NCI-H1436 (cell line): Measurements from ENCODE around the gene TRAPPC6A.
A peak's percentile ranks its signal among the peaks of the same experiment; 100 is the strongest.

Experiments used
- DNase-seq: peaks from one replicate; lab custom pipeline; 2025; lab: John Stamatoyannopoulos, UW

The TRAPPC6A gene

DNA sequence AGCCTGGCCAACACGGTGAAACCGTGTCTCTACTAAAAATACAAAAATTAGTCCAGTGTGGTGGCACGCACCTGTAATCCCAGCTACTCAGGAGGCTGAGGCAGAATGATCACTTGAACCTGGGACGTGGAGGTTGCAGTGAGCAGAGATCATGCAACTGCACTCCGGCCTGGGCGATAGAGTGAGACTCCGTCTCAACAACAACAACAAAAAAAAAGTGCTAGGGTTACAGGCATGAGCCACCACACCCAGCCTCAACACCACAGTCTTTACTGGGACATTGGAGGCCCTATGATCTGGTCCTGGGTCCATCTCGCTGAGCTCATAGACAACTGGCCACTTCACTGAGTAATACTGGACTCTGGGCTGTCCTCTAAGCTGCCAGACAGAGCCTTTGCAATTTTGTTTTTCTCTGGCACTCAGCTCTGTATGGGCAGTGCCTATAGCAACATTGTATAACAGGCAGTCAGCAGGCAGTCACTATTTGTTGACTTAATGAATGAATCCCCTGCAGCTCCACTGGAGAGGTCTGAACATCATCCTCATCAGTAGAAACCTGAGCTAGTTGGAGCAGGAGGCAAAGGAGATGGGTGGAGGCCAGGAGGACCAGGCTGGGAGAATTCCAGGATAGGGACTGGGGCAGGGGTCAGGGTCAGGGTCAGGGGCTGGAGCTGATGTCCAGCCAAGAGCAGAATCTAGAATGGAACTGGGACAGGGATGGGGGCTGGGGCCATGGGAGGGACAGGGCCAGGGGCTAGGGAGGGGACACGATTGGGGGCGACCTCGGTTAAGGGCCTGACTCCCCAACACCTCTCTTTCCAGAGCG is 8.7 kb upstream of the TRAPPC6A start:
- DNase-seq, result no peak

DNA sequence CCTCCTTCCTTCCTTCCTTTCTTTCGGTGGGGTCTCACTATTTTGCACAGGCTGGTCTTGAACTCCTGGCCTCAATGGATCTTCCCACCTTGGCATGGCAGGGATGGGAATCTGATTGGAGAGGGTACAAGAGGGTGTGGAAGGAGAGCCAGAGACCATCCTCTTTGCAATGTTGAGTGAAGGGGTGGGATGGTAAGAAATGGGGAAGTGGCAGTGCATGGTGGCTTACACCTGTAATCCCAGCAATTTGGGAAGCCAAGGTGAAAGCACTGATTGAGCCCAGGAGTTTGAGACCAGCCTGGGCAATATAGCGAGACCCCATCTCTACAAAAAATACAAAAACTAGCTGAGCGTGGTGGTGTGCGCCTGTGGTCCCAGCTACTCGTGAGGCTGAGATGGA is 6.1 kb upstream of the TRAPPC6A start:
- DNase-seq, result no peak

DNA sequence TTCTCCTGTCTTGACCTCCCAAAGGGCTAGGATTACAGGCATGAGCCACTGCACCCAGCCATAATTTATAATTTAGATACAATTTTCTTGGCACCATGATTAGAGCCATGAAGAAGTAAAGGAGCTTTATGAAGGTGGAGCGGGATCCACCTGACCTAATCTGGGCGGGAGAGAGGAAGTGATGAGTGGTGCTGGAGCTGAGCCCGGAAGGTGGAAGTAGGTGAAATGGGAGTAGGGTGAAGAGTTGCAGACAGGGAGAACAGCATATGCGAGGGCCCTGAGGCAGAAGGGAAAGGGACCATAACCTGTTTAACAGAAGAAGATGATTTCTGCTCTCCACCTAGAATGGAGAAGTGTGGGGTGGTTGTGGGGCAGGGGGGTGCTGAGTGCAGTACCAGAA is 4.7 kb upstream of the TRAPPC6A start:
- no peak for DNase-seq

GRCh38 chr19:45180936-45181335 is 2.9 kb upstream of the TRAPPC6A start:
- DNase-seq, result no peak

DNA sequence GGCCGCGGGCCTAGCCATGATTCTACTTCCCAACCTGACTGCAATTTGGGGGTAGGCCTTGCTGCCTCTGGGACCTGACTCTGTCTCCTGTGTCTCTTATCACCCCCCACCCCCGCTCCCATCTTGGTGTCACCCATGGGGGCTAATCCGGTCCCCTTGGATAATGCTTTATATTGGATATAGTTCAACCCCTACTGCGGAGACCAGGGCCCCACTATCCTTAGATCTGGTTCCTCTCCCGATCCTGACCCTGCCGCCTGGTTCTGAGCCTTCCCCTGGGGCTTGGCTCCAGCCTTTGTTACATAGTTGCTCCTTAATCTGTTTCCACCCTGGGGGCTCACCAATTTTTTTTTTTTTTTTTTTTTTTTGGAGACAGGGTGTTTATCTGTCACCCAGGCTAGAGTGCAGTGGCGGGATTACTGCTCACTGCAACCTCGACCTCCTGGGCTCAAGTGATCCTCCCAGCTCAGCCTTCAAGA is 1.9 kb upstream of the TRAPPC6A start:
- DNase-seq, result no peak

- no peak for DNase-seq
Observed at GRCh38 chr19:45179072-45179891, 1.2 kb upstream of the TRAPPC6A start.

DNA sequence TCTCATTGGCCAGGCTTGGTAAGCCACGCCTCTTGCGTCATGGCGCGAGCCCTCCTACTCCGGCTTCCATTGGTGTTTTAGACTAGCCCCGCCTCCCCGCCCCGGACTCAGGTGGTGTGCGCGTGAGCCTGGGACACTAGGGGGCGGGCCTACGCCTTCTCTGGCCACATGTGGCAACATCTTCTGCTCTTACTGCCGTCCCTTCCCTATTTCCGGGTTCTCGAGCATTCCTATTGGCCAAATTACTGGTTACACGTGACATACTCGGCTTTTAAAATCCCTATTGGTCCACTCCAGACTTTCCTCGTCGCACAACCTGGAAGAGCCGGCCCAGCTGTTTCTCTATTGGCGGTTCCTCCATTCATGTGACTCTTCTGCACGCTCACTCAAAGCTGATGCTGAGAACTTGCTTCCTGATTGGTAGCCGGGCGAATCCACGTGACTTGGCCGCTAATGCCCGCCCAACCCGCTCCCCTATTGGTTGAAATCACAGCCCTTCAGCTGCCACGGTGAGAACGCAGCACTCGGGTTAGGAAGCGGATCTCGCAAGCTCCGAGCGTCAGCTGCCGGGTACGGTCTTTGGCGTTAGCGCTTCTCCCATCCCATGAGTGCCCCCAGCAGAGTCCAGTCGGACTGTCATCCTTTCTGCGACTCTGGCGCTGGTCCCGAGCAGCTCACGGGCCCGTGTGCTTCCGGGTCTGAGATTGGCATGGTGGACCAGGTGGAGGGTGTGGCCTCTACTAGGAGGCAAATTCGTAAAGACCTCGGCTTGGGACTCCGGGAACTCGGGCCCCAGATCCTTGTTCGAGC is 430 bp upstream of the TRAPPC6A start, which contains the start of gene BLOC1S3:
Gene BLOC1S3, plus strand, starts transcription at position 523 of the 810 bp plus-strand sequence. CDS start 513 bp downstream, outside the sequence.
- peak; percentile 99 for DNase-seq

DNA sequence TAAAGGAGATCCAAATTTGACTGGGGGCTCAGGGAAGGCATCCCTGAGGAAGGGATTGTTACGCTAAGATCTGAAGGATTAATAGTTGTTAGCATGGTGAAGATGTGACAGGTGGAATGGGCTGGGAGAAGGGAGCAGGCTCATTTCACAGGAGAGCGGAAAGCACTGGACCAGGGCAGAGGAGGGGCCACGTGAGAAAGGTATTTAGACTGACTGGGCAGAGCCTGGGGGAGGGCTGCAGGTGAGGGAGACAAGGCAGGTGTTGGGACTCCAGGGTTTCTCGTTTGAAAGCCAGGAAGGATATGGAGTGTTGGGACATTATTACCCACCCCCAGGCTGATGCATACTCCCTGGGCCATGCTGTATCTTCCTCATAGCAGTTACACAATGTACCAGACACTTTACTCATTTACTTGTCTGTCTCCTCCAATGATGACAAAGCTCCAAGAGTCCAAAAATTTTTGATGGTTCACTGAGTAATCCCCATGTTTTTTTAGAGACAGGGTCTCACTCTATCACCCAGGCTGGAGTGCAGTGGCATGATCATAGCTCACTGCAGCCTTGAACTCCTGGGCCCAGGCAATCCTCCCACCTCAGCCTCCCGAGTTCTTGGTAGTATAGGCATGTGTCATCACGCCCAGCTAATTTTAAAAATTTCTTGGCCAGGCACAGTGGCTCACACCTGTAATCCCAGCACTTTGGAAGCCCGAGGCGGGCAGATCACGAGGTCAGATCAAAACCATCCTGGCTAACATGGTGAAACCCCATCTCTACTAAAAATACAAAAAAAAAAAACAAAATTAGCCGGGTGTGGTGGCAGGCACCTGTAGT is 2.3 kb downstream of the TRAPPC6A start:
- DNase-seq, result no peak

DNA sequence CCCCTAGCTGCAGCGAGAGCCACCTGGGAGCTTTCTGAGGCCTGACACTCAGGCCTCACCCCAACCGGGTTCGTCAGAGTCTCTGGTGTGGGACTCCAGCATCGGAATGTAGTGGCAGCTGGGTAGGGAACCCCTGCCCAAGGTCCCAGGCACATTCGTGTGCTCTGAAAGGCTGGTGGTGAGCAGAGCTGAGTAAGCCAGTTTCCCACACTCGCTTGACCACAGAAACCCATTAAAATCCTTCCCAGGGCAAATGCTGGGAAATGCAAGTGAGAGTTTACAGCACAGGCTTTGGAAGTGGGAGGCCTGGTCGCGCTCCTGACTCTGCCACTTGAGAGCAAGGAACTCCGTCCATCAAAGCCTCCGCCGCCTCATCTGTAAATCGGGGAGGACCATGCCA is 4.2 kb downstream of the TRAPPC6A start:
- no peak for DNase-seq

DNA sequence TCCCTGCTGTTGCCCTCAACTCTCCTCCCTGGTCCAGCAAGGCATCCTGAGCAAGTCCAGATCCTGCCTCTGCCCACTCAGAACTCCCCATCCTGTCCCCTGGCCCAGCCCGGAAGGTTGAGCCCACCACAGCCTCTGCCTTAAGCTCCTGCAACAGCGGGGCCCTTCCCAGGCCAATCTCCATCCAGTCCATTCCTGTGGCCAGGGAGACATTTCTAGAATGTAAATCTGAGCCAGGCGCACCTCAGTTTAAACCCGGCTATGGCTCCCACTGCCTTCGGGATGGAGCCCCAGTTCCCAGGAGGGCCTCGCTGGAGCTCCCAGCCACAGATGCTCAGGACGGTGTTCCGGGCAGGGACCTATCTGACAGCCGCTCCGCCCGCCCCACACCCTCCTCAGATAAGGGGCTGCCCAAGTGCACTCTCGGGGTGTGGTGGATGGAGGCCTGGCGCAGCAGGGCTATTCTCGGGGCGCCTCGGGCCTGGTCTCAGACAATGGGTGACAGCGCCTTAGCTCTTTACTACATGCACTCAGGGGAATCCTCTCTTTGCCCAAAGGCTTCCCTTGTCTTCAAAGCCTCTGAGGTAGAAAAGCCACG is 5.3 kb downstream of the TRAPPC6A start:
- DNase-seq, result no peak

- DNase-seq, result no peak
Observed at GRCh38 chr19:45172173-45172572, 5.9 kb downstream of the TRAPPC6A start.

GRCh38 chr19:45171211-45171623 is 6.8 kb downstream of the TRAPPC6A start:
- no peak for DNase-seq

DNA sequence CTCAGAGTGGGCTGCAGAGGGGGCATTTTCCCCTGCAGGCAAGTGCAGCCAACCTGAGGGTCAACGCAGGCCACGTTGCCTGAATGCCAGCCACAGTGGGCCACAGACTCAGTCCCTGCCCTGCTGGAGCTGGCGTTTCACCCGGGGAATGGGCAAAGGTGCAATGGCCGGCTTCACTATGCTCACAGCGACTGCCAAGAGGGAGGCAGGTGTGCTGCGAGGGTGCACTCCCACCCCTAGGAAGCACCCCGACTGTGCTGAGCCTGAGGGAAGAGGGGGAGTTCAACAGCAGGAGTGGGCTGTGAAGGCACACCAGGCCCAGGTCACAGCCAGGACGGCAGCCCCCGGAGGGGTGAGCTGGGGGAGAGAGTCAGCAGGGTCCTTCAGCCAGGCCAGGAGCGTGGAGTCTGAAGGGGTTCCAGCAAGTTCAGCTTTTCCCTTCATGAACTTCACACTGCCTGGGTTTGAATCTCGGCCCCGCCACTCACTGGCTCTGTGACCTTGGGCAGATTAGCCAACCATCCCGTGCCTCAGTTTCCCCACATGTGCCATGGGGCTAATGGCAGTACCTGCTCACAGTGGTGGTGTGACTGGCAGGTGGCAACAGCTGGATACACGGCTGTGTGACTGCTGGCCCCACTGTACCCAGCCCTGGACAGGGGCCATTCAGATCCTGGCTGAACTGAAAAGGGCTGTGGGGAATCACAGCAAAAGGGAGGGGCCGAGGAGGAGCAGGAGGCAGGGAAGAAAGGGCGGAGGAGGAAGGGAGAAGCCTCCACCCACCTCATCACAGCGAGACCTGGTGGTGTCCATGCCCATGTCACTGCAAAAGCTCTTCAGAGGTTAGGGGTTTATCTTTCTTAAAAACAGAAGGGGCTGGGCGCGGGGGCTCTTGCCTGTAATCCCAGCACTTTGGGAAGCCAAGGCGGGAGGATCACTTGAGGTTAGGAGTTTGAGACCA is 7.6 kb downstream of the TRAPPC6A start:
- DNase-seq, result no peak

DNA sequence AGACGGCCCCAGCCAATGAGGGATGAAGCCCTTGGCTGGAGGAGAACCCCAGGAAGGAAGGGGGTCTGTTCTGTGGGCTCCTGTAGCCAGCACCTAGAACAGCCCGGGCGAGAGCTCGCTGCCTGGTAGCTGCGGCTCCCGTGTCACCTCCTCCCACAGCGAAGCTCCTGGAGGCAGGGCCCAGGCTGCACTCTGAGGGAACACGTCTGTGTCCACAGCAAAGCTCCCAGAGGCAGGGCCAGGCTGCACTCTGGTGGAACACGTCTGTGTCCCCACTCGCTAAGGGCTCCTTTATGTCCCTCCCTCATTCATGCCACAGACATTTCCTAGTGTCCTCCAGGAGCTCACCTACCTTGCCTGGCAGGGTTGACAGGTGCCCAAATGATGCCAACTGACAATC is 8.4 kb downstream of the TRAPPC6A start:
- DNase-seq, result no peak

GRCh38 chr19:45168767-45169351 is 9.2 kb downstream of the TRAPPC6A start:
- DNase-seq, result peak; percentile 30

DNA sequence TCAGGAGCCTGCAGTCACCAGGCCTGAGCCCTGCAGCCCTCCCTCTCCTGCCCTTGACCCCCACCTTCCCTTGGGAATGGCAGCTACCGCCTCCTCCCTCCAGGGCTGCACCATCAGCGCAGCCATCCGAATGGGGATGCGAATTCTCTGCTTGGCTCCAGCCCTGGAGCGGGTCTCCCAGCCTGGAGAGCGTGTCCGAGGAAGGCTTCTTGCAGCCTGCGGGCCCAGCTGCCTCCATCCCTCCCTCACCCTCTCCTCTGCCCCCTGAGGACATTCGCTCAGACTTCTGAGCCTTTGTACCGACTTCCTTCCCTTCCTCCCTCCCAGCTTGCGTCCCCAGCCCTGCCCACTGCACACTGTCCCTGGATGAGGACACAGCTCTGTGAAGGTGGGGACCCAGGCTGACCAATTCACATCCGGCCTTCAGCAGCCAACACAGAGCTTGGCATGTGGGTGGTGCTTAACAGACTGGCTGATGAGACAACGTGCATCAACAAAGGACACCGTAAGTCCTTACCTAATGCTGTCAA is 11.2 kb downstream of the TRAPPC6A start:
- DNase-seq, result no peak

- no peak for DNase-seq
Observed at GRCh38 chr19:45164577-45165335, 13.3 kb downstream of the TRAPPC6A start.
